ENCODE measurements around the gene ADARB2. TPM values are rescaled to one million over a fixed set of nuclear protein-coding genes. Genes with fewer than 3 reads are reported as not detected.

The ADARB2 gene
- not detected for total RNA-seq (2021; fragmentation: NEBNext Ultra II Directional; extraction: Animal tissue kit (Norgen Biotek cat#: 25700))
- long read RNA-seq, result 0 reads

DNA sequence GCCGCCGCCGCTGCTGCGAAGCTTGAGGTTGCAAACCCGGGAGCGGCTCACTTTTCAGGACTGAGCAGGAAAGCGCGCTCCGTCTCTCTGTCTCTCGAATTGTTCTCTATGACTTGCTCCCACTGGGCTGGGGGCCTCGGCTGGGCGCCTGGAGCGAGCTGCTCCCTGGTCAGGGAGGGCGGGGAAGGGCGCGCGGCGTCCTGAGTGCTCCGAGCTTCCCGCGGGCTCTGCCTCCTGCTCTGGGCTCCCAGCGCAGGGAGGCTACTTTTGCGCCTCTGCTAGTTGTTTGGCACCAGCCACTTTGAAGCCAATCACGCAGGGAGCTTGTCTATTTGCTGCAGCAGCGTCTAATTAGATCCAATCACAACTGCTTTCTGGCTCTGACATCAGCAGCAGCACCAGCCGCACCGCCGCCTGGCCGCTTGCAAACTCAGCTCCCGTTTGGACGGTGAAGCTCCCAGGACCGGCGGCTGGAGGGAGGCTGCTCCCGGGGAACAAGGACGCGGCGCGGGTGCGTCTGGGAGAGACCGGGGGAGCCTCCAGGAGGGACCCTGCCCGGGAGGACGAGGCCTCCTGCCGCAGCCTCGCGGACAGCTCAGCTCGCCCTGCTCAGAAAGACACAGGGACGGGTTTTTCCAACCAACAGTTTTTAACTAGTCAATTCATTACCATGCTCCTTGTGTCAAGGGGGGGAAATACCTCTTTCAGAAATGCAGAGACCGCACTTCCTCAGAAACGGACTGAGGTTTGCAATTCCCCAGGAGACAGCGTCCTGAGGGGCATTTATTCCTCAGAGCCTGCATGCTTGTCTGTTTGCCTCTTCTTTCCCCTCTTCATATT lies at the start of gene ADARB2:
Gene ADARB2 (minus strand): TSS at position 304 of the 840 bp plus-strand sequence.
- TF ChIP-seq, protein P1, sequence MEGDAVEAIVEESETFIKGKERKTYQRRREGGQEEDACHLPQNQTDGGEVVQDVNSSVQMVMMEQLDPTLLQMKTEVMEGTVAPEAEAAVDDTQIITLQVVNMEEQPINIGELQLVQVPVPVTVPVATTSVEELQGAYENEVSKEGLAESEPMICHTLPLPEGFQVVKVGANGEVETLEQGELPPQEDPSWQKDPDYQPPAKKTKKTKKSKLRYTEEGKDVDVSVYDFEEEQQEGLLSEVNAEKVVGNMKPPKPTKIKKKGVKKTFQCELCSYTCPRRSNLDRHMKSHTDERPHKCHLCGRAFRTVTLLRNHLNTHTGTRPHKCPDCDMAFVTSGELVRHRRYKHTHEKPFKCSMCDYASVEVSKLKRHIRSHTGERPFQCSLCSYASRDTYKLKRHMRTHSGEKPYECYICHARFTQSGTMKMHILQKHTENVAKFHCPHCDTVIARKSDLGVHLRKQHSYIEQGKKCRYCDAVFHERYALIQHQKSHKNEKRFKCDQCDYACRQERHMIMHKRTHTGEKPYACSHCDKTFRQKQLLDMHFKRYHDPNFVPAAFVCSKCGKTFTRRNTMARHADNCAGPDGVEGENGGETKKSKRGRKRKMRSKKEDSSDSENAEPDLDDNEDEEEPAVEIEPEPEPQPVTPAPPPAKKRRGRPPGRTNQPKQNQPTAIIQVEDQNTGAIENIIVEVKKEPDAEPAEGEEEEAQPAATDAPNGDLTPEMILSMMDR (IDR thresholded peaks at IDR 0.05), result no peak
- Mint-ChIP-seq H3K36me3 (ENCODE audit: low read depth) (no peaks in the 10 kb centered on the region), H3K27ac (no peak within 1 kb of the TSS)

DNA sequence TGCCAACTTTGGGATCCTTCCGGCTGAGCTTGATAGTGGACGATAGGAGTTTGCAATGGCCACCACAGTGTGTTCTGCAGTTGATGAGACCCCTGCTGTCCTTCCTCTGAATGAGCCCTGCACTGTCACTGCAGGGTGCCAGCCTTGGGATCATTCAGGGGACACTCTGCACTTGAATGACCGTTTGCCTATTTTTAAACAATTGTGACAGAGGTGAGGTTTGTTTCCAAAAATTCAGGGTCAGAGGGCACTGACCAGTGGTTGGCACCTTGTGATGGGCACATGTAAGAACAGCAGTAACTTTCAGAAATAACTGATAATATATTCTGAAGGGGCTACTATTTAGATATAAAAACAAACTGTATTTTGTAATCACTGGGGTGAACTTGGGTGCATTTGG lies 48.5 kb upstream of the ADARB2 start:
- Mint-ChIP-seq H3K4me1 (ENCODE audit: low read depth) (no peaks in the 10 kb centered on the region), H3K27me3 (ENCODE audit: insufficient read depth) (no peaks in the 10 kb centered on the region; the same call in 1 of the 2 replicates), H3K36me3 (ENCODE audit: low read depth) (peaks cover 10% of the 10 kb centered on the region; the same call in 1 of the 2 replicates), H3K9me3 (peaks cover 57% of the 10 kb centered on the region), H3K27ac (no peak overlapping the region), H3K4me3 (no peak overlapping the region)
- TF ChIP-seq, protein P1 (IDR thresholded peaks at IDR 0.05), result no peak
- no peak for DNase-seq

More for the DNA sequence above, at the start of gene ADARB2:
- Mint-ChIP-seq H3K27me3 (ENCODE audit: insufficient read depth) (no peaks in the 10 kb centered on the region), H3K4me3 (no peak within 1 kb of the TSS), H3K4me1 (ENCODE audit: low read depth) (no peaks in the 10 kb centered on the region), H3K9me3 (peaks cover 43% of the 10 kb centered on the region)
- no peak for DNase-seq

DNA sequence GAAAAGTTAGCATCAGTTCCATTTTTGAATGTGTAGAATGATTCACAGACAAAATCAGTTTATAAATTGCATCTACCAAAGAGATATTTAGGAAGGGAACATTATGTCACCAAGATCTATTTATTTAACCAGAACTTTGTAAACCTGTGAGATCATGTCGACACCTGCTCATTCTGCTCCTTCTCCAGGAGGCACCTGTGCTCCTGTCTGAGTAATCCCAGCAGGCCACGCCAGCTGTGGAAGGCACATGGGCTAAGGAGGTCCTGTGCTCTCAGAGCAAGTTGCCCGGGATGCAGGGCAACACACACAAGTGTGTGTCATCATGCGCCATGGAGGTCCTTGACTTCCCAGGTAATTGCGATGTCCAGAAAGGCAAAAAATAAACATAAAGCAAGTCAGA lies 45.5 kb upstream of the ADARB2 start:
- Mint-ChIP-seq H3K4me1 (ENCODE audit: low read depth) (no peaks in the 10 kb centered on the region), H3K27ac (no peak overlapping the region), H3K9me3 (peaks cover 47% of the 10 kb centered on the region), H3K4me3 (no peak overlapping the region), H3K27me3 (ENCODE audit: insufficient read depth) (no peaks in the 10 kb centered on the region), H3K36me3 (ENCODE audit: low read depth) (no peaks in the 10 kb centered on the region)
- no peak for DNase-seq
- TF ChIP-seq, protein P1 (IDR thresholded peaks at IDR 0.05), result no peak

DNA sequence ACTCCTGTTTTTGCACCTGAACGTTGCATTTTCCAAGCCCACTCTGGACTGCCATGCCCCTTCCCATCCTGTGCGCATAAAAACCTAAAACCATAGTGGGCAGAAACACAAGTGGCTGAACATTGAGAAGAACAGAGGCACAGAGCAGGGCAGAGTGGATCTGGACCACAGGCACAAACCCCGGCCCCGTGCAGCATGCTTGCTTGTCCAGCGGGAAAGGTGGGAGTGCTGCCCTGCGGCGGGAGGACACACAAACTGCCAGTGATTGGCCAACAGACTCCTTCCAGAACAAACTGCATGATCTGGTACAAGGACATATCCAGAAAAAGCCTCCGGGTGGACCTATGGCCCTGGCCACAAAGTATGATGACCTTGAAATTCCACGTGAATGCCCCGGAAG lies 42.5 kb upstream of the ADARB2 start:
- Mint-ChIP-seq H3K27me3 (ENCODE audit: insufficient read depth) (no peaks in the 10 kb centered on the region), H3K4me3 (no peak overlapping the region), H3K9me3 (peaks cover 65% of the 10 kb centered on the region), H3K27ac (no peak overlapping the region), H3K4me1 (ENCODE audit: low read depth) (no peaks in the 10 kb centered on the region), H3K36me3 (ENCODE audit: low read depth) (peaks cover 2% of the 10 kb centered on the region; the same call in 1 of the 2 replicates)
- TF ChIP-seq, protein P1 (IDR thresholded peaks at IDR 0.05), result no peak
- no peak for DNase-seq

DNA sequence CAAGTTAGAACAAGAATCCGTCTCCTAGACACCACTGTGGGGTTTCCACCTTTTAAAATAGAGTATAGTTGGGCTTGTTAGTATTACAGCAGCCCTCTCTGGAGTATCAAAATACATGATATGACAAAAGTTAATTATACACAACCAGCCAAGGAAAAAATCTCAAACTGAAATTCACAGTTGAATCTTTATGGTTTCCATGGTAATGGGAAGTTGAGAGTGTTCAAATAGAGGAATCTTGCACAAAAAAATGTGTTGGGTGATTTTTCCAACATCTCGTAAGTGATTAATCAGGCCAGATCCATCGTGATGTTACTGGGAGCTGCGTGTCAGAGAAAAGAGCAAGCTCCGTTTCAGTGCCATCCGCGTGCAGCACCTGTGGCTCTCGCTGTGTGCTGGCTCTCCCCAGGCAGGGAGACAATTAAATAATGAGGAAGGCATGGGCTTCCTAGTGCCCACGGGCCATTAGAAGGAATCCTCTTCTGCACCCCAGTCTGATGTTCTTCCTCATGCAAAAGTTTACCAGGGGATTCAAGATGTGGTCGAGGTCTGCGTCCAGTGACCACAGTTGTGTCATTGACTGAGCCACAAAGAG lies 41.1 kb upstream of the ADARB2 start:
- DNase-seq, result no peak
- Mint-ChIP-seq H3K4me1 (ENCODE audit: low read depth) (no peaks in the 10 kb centered on the region), H3K27ac (no peak overlapping the region), H3K27me3 (ENCODE audit: insufficient read depth) (no peaks in the 10 kb centered on the region; the same call in 1 of the 2 replicates), H3K36me3 (ENCODE audit: low read depth) (peaks cover 5% of the 10 kb centered on the region; the same call in 1 of the 2 replicates), H3K9me3 (peaks cover 66% of the 10 kb centered on the region), H3K4me3 (no peak overlapping the region)
- TF ChIP-seq, protein P1 (IDR thresholded peaks at IDR 0.05), result no peak

All from HFFc6 (cell line).